NCI-H748 (cell line): ENCODE data around the gene VSTM2L.
"Not testable (repeated sequence)": the region's sequence is repeated elsewhere in the genome, so short reads cannot be mapped to it uniquely, and the experiment has no call there.

Experiments used
- DNase-seq: peaks from one replicate; lab custom pipeline; 2025; ENCODE audit not compliant: unreplicated experiment; lab: John Stamatoyannopoulos, UW

The VSTM2L gene

GRCh38 chr20:37902504-37903313 lies at the start of gene VSTM2L:
VSTM2L (plus strand) TSS chr20:37903127; CDS start chr20:37903351, 224 bp downstream.
- peak; percentile 73 for DNase-seq

GRCh38 chr20:37853823-37854375 lies 49.0 kb upstream of the VSTM2L start:
- no peak for DNase-seq

- not testable (repeated sequence) for DNase-seq
Observed at GRCh38 chr20:37856034-37856433, 46.9 kb upstream of the VSTM2L start.

GRCh38 chr20:37856932-37857660 lies 45.8 kb upstream of the VSTM2L start:
- no peak for DNase-seq

- no peak for DNase-seq
Observed at GRCh38 chr20:37859406-37860171, 43.3 kb upstream of the VSTM2L start.

- no peak for DNase-seq
Observed at GRCh38 chr20:37863289-37863688, 39.6 kb upstream of the VSTM2L start.

- DNase-seq = no peak
Observed at GRCh38 chr20:37864298-37864697, 38.6 kb upstream of the VSTM2L start.

GRCh38 chr20:37866051-37866450 lies 36.9 kb upstream of the VSTM2L start:
- no peak for DNase-seq

GRCh38 chr20:37867289-37868195 lies 35.4 kb upstream of the VSTM2L start:
- no peak for DNase-seq

GRCh38 chr20:37868851-37869333 lies 34.0 kb upstream of the VSTM2L start:
- DNase-seq = peak; percentile 76

- DNase-seq = no peak
Observed at GRCh38 chr20:37869334-37869861, 33.5 kb upstream of the VSTM2L start.

GRCh38 chr20:37870294-37870693 lies 32.6 kb upstream of the VSTM2L start:
- DNase-seq = no peak

- no peak for DNase-seq
Observed at GRCh38 chr20:37871751-37872150, 31.2 kb upstream of the VSTM2L start.

- no peak for DNase-seq
Observed at GRCh38 chr20:37872161-37872560, 30.8 kb upstream of the VSTM2L start.

- DNase-seq = no peak
Observed at GRCh38 chr20:37873884-37874283, 29.0 kb upstream of the VSTM2L start.

GRCh38 chr20:37875460-37876175 lies 27.3 kb upstream of the VSTM2L start:
- no peak for DNase-seq

- no peak for DNase-seq
Observed at GRCh38 chr20:37876863-37877262, 26.1 kb upstream of the VSTM2L start.

GRCh38 chr20:37877832-37878772 lies 24.8 kb upstream of the VSTM2L start:
- no peak for DNase-seq
